GM18508 (cell line): ENCODE results near the gene MYLK.

Experiments
- ATAC-seq: cut with Tn5 transposase; IDR thresholded peaks from one replicate; pipeline ENCODE4 v1.9.1; 2021; ENCODE audit warnings: moderate number of reproducible peaks; ENCODE audit not compliant: insufficient read depth, unreplicated experiment

MYLK gene

GRCh38 chr3:123636431-123636841, 247.7 kb downstream of the MYLK start:
- ATAC-seq: no peak

GRCh38 chr3:123635717-123636116, 248.4 kb downstream of the MYLK start:
- no peak for ATAC-seq

GRCh38 chr3:123635217-123635616, 248.9 kb downstream of the MYLK start:
- ATAC-seq: no peak

- ATAC-seq: no peak
Measured at GRCh38 chr3:123634149-123635051, 249.7 kb downstream of the MYLK start.

- no peak for ATAC-seq
Measured at GRCh38 chr3:123633530-123633929, 250.6 kb downstream of the MYLK start.

- ATAC-seq: no peak
Measured at GRCh38 chr3:123632161-123632655, 251.9 kb downstream of the MYLK start.

- no peak for ATAC-seq
Measured at GRCh38 chr3:123629747-123630047, 254.4 kb downstream of the MYLK start.

- ATAC-seq: no peak
Measured at GRCh38 chr3:123628996-123629746, 255.0 kb downstream of the MYLK start.

- no peak for ATAC-seq
Measured at GRCh38 chr3:123627673-123628670, 256.2 kb downstream of the MYLK start.

- ATAC-seq: no peak
Measured at GRCh38 chr3:123626881-123627280, 257.3 kb downstream of the MYLK start.

- no peak for ATAC-seq
Measured at GRCh38 chr3:123624302-123624701, 259.8 kb downstream of the MYLK start.

- no peak for ATAC-seq
Measured at GRCh38 chr3:123623346-123623880, 260.7 kb downstream of the MYLK start.

GRCh38 chr3:123622766-123623165, 261.4 kb downstream of the MYLK start:
- no peak for ATAC-seq

GRCh38 chr3:123621850-123622189, 262.3 kb downstream of the MYLK start:
- no peak for ATAC-seq

GRCh38 chr3:123621186-123621849, 262.8 kb downstream of the MYLK start:
- no peak for ATAC-seq

GRCh38 chr3:123620343-123620742, 263.8 kb downstream of the MYLK start:
- no peak for ATAC-seq

- ATAC-seq: no peak
Measured at GRCh38 chr3:123618768-123619484, 265.2 kb downstream of the MYLK start.

GRCh38 chr3:123618076-123618708, 265.9 kb downstream of the MYLK start:
- ATAC-seq: no peak
